ENCODE measurements around the gene BPIFB6. TPM values are rescaled to one million over a fixed set of nuclear protein-coding genes. Genes with fewer than 3 reads are reported as not detected.

The BPIFB6 gene
- total and polyA plus RNA-seq, 10 of the 15 experiments (the other 5 are each of a cell fraction or from before 2014, with no cell fraction given): not detected

DNA sequence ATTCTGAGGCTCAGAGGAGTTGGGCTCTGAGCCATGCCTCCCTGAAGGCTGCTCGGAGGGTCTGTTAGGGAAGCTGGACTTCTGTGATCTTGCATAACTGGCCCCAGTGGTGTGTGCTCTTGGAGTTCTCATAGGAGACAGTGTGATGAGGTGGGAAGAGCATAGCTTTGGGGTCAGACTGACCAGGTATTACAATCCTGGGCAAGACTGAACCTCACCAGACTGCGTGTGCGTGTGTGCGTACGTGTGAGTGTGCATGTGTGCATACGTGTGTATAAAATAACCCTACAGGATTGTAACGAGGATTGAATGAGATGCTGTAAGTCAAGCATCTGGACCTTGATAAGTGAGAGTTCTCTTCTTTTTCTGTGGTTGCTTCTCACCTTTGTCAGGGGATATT, 13.9 kb upstream of the BPIFB6 start (continued):
- no peak for TF ChIP-seq BRCA1 (IDR thresholded peaks at IDR 0.05; ENCODE audit: low read depth, low read length)
- no peak for TF ChIP-seq RBBP5 (conservative IDR thresholded peaks at IDR 0.05)
- TF ChIP-seq IKZF1 (conservative IDR thresholded peaks at IDR 0.05): no peak
- TF ChIP-seq SRF (IDR thresholded peaks at IDR 0.05; ENCODE audit: low read depth in 2 of 2, low read length in 2 of 2): no peak
- no peak for TF ChIP-seq ZNF207 (IDR thresholded peaks at IDR 0.05; ENCODE audit: borderline replicate concordance)
- no peak for TF ChIP-seq FOS (IDR thresholded peaks at IDR 0.05; ENCODE audit: borderline replicate concordance, extremely low read depth, insufficient read length)
- TF ChIP-seq RELA (IDR thresholded peaks at IDR 0.05; ENCODE audit: borderline replicate concordance, partially characterized antibody): no peak
- no peak for TF ChIP-seq SMARCA5 (IDR thresholded peaks at IDR 0.05)
- TF ChIP-seq SMC3 (IDR thresholded peaks at IDR 0.05; ENCODE audit: borderline replicate concordance, low read length): no peak

DNA sequence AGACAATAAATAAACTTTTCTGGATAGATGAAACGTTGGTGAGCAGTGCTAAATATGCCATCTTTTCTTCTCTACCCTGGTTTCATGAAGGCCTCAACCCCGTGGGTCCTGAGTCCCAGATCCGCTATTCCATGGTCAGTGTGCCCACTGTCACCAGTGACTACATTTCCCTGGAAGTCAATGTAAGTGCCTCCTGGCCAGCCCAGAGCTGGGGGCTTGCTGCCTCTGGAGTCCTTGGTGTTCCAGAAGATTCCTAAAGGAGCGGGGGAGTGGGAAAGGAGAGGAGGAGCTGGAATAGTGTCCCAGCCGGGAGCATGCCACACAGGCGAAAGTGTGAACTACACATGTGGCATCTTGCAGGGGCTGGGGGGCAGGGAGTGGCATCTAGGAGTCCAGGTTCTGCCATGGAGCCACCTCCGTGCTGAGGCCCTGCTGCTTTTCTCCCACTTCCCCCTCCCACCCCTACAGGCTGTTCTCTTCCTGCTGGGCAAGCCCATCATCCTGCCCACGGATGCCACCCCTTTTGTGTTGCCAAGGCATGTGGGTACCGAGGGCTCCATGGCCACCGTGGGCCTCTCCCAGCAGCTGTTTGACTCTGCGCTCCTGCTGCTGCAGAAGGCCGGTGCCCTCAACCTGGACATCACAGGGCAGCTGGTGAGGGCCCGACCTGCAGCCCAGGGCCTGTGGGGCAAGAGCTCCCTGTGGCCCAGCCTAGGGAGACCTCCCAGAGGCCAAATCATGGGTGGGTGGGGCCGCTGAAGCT, 13.1 kb upstream of the BPIFB6 start:
- WGBS (ENCODE audit: insufficient coverage, insufficient replicate concordance, low lambda C conversion rate, missing lambda C conversion rate): 25% methylated on average over 14 of the region's 14 CpGs
- FAIRE-seq: no peak
- no peaks in the 10 kb centered on the region for H3K79me2 ChIP-seq (ENCODE audit: control insufficient read depth, insufficient read depth, low read length)

More for the DNA sequence above, 13.1 kb upstream of the BPIFB6 start:
- Histone ChIP-seq H3K27me3 (replicated peaks in 1 of 2; ENCODE audit: control insufficient read depth in 2 of 2, insufficient read depth in 2 of 2, low read length in 1 of 2) (peaks cover 0 to 1% of the 10 kb centered on the region in 2 experiments; a peak in 2 of 4 replicates), H2AFZ (ENCODE audit: control insufficient read depth, low read depth, low read length) (no peak overlapping the region), H4K20me1 (ENCODE audit: control insufficient read depth, insufficient read depth) (no peaks in the 10 kb centered on the region), H3K4me2 (ENCODE audit: control insufficient read depth, insufficient read depth) (no peak overlapping the region), H3K9me3 (replicated peaks; ENCODE audit: control insufficient read depth, insufficient read depth, low read length) (no peaks in the 10 kb centered on the region), H3K4me1 (ENCODE audit: control insufficient read depth, insufficient read depth, low read length) (peaks cover 3% of the 10 kb centered on the region), H3K36me3 (ENCODE audit: control insufficient read depth in 2 of 2, insufficient read depth in 2 of 2, low read length in 1 of 2) (no peaks in the 10 kb centered on the region), H3K9ac (ENCODE audit: control insufficient read depth, insufficient read depth, low read length) (no peak overlapping the region), H3K27ac (ENCODE audit: control insufficient read depth, insufficient read depth) (no peak overlapping the region), H3K4me3 (no peak overlapping the region)
- intact Hi-C loops (cut with micrococcal nuclease; ENCODE audit: unreplicated experiment) (no loop called here), in situ Hi-C loops (cut with MboI) (no loop called here)
- DNase-seq (ENCODE audit: low read depth, low spot score): no peak
- BruUV-seq (replicated peaks): no TSS peak
- no peak for ATAC-seq
- ChIA-PET CTCF (no interaction called here), POLR2A (no interaction called here), SMC1A (ENCODE audit: uncharacterized antibody, unreplicated experiment) (no interaction called here), RAD21 (ENCODE audit: unreplicated experiment) (no interaction called here)
- TF ChIP-seq, protein P1, sequence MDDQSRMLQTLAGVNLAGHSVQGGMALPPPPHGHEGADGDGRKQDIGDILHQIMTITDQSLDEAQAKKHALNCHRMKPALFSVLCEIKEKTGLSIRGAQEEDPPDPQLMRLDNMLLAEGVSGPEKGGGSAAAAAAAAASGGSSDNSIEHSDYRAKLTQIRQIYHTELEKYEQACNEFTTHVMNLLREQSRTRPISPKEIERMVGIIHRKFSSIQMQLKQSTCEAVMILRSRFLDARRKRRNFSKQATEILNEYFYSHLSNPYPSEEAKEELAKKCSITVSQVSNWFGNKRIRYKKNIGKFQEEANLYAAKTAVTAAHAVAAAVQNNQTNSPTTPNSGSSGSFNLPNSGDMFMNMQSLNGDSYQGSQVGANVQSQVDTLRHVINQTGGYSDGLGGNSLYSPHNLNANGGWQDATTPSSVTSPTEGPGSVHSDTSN (IDR thresholded peaks at IDR 0.05; ENCODE audit: insufficient replicate concordance, low read depth, low read length): no peak
- no peak for TF ChIP-seq RAD51 (IDR thresholded peaks at IDR 0.05)
- no peak for TF ChIP-seq NBN (IDR thresholded peaks at IDR 0.05)

Data from GM12878 (cell line).